DND-41 (cell line): ENCODE measurements around the gene NMRK2.
"Not testable (repeated sequence)": the region's sequence is repeated elsewhere in the genome, so short reads cannot be mapped to it uniquely, and the experiment has no call there.

Source experiments
- EZH2 ChIP-seq: IDR thresholded peaks from 3 replicates; pipeline ENCODE4 v1.6.1; 2012; ENCODE audit warnings: borderline replicate concordance, low read depth, mild to moderate bottlenecking, moderate library complexity, low read length, inconsistent platforms; ENCODE audit not compliant: severe bottlenecking
- TF ChIP-seq, protein P1 (sequence below): IDR thresholded peaks from 2 replicates; pipeline ENCODE4 v1.5.1; 2012; ENCODE audit warnings: borderline replicate concordance, low read length, moderate library complexity, mild to moderate bottlenecking; ENCODE audit not compliant: poor library complexity, severe bottlenecking; ENCODE audit errors: extremely low read depth

DNA sequence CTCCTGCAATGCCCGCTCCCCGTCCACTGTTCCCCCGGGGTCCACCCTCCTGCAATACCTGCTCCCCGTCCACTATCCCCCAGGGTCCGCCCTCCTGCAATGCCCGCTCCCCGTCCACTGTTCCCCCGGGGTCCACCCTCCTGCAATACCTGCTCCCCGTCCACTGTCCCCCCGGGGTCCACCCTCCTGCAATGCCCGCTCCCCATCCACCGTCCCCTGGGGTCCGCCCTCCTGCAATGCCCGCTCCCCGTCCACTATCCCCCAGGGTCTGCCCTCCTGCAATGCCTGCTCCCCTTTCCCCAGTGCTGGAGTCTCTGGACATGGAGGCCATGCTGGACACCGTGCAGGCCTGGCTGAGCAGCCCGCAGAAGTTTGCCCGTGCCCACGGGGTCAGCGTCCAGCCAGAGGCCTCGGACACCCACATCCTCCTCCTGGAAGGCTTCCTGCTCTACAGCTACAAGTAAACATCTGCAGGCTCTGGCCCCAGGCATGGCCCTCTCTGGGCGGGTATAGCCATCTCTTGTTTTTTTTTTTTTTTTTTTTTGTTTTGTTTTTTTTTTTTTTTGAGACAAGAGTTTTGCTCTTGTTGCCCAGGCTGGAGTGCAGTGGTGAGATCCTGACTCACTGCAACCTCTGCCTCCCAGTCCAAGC is 5.6 kb downstream of the NMRK2 start:
- TF ChIP-seq, protein P1, sequence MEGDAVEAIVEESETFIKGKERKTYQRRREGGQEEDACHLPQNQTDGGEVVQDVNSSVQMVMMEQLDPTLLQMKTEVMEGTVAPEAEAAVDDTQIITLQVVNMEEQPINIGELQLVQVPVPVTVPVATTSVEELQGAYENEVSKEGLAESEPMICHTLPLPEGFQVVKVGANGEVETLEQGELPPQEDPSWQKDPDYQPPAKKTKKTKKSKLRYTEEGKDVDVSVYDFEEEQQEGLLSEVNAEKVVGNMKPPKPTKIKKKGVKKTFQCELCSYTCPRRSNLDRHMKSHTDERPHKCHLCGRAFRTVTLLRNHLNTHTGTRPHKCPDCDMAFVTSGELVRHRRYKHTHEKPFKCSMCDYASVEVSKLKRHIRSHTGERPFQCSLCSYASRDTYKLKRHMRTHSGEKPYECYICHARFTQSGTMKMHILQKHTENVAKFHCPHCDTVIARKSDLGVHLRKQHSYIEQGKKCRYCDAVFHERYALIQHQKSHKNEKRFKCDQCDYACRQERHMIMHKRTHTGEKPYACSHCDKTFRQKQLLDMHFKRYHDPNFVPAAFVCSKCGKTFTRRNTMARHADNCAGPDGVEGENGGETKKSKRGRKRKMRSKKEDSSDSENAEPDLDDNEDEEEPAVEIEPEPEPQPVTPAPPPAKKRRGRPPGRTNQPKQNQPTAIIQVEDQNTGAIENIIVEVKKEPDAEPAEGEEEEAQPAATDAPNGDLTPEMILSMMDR, result not testable (repeated sequence)
- not testable (repeated sequence) for TF ChIP-seq EZH2
